ENCODE measurements around the gene U2AF1L4. TPM values are rescaled to one million over a fixed set of nuclear protein-coding genes. Genes with fewer than 3 reads are reported as not detected.

Gene U2AF1L4
- total RNA-seq, 4 donors from 2014 or later, result 7.9 to 31.1 (median 20.9) TPM

DNA sequence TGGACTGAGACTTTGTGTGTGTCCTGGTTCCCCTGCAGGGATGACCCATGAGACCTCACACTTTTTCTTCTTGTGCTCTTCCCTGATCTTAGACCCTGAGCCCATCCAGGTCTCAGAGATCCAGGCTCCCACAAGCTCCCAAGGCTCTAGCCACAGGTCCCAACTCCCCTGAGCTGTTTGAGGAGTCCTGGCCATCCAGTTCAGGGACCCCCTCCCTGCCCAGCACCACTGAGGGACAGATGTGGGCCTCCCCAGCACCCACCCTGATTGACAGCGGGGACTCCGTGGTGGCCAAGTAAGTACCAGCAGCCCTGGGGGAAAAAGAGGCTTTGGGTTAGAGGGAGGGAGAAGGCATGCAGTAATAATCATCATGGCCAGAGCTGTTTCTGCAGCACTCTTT lies 14.5 kb upstream of the U2AF1L4 start:
- WGBS, result 100% methylated on average over 2 of the region's 2 CpGs
- H3K9me3 ChIP-seq, result no peaks in the 10 kb centered on the region
- no peak for DNase-seq (ENCODE audit: extremely low spot score)

DNA sequence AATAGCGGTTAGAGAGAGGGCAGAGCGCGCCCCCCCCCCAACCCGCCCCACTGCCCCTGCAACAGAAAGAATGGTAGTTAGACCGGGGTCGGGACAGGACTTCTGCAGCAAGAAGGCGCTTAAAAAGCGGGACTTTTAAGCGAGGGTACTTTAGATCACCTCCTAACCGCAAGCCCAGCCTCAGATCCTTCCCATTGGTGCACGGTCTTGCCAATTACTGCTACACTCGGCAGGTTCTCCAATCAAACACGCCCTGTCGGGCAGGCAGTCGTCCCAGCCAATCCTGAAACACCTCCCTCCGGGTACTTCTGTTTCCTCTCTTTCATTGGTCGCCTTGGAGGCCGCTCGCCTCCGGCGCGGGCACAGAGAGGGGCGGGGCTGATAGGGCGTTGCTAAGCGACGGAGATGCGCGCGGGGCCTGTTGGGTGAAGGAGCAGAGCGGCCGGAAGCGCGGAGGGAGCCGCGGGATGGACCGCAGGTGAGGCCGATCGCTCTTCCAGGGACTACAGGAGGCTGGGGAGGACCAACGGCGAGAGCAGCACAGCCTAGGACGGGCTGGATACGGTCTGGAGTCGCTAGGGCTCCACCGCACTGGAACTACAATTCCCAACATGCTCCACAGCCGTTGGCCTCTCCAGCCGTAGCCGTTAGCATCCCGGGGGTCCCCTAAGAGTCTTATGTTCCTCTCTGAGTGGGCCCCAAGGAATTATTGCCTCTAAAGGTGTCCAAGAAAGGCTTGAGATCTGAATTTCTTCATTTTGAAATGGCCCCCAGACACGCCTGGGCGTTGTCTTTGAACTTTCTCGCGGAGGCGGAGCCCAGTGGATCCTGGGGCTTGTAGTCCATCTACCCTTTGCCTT lies 12.8 kb upstream of the U2AF1L4 start, which contains the start of gene PROSER3:
Gene PROSER3 (plus strand): TSS at position 428 of the 860 bp plus-strand sequence. CDS start 40 bp downstream, at position 468.
- Histone ChIP-seq H3K27me3 (no peaks in the 10 kb centered on the region), H3K9me3 (no peaks in the 10 kb centered on the region), H3K4me1 (peaks cover 31 to 59% (median 53%) of the 10 kb centered on the region in 4 donors), H3K36me3 (peaks cover 21 to 45% (median 27%) of the 10 kb centered on the region in 4 donors), H3K27ac (replicated peaks in 1 of 4) (peak within 1 kb of the TSS; percentile 93 to 99 (median 98)), H3K4me3 (peak within 1 kb of the TSS; percentile 80 to 95 (median 89))
- WGBS, result 1% methylated on average over 24 of the region's 53 CpGs
- TF ChIP-seq EP300 (IDR thresholded peaks at IDR 0.05), result no peak
- TF ChIP-seq POLR2A (IDR thresholded peaks at IDR 0.05; ENCODE audit: low read depth), result peak; percentile 85
- TF ChIP-seq, protein P1, sequence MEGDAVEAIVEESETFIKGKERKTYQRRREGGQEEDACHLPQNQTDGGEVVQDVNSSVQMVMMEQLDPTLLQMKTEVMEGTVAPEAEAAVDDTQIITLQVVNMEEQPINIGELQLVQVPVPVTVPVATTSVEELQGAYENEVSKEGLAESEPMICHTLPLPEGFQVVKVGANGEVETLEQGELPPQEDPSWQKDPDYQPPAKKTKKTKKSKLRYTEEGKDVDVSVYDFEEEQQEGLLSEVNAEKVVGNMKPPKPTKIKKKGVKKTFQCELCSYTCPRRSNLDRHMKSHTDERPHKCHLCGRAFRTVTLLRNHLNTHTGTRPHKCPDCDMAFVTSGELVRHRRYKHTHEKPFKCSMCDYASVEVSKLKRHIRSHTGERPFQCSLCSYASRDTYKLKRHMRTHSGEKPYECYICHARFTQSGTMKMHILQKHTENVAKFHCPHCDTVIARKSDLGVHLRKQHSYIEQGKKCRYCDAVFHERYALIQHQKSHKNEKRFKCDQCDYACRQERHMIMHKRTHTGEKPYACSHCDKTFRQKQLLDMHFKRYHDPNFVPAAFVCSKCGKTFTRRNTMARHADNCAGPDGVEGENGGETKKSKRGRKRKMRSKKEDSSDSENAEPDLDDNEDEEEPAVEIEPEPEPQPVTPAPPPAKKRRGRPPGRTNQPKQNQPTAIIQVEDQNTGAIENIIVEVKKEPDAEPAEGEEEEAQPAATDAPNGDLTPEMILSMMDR (IDR thresholded peaks at IDR 0.05), result no peak
- peak; percentile 82 to 95 for TF ChIP-seq POLR2AphosphoS5 (IDR thresholded peaks at IDR 0.05)
- peak; percentile 100 for DNase-seq (ENCODE audit: extremely low spot score)
- intact Hi-C loops (cut with DNase I), result no loop called here

More for the DNA sequence above, 14.5 kb upstream of the U2AF1L4 start:
- no peak overlapping the region for H3K27ac ChIP-seq (replicated peaks in 1 of 4)
- H3K27me3 ChIP-seq, result no peaks in the 10 kb centered on the region
- H3K4me3 ChIP-seq, result no peak overlapping the region
- intact Hi-C loops (cut with DNase I), result loop anchor here (5.0 kb wide), 1 partner anchor 168 kb away; no protein-coding TSS in a partner anchor
- TF ChIP-seq POLR2A (IDR thresholded peaks at IDR 0.05; ENCODE audit: low read depth), result no peak
- TF ChIP-seq, protein P1 (IDR thresholded peaks at IDR 0.05), result no peak
- no peak for TF ChIP-seq EP300 (IDR thresholded peaks at IDR 0.05)
- TF ChIP-seq POLR2AphosphoS5 (IDR thresholded peaks at IDR 0.05), result no peak
- peaks cover 30 to 49% (median 46%) of the 10 kb centered on the region in 4 donors for H3K4me1 ChIP-seq
- peaks cover 17 to 46% (median 23%) of the 10 kb centered on the region in 4 donors for H3K36me3 ChIP-seq

DNA sequence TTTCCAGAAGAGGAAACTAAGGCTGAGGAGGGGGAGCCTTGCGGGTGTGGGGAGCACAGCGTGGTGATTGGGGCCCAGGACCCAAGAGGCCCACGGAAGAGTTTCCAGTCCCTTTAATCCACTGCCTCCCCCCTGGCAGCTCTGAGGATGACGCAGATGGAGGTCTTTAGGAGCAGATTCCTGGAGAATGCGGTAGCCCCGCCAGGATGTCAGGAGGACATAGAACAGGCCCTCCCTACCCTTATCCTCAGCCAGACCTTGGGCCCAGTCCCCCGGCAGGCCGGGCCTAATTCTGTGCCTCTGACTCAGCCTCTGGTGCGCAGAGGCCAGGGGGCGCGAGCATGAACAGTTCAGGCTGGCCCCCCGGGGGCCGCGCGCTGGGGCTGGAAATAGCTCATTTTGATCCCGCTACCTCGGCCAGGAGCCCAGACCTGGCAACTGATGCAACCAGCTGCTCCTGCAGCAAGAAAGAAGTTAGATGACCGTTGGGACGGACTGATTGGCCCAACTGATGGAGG lies 12.1 kb upstream of the U2AF1L4 start:
- Histone ChIP-seq H3K4me1 (peaks cover 31 to 59% (median 54%) of the 10 kb centered on the region in 4 donors), H3K36me3 (peaks cover 26 to 45% (median 31%) of the 10 kb centered on the region in 4 donors), H3K9me3 (no peaks in the 10 kb centered on the region), H3K4me3 (peak overlapping the region; percentile 80 to 95 (median 89)), H3K27ac (replicated peaks in 1 of 4) (peak overlapping the region; percentile 93 to 99 (median 98)), H3K27me3 (no peaks in the 10 kb centered on the region)
- DNase-seq (ENCODE audit: extremely low spot score), result peak; percentile 94
- TF ChIP-seq POLR2AphosphoS5 (IDR thresholded peaks at IDR 0.05), result peak; percentile 84 to 90
- peak; percentile 69 for TF ChIP-seq EP300 (IDR thresholded peaks at IDR 0.05)
- TF ChIP-seq, protein P1 (IDR thresholded peaks at IDR 0.05), result no peak
- peak; percentile 2 for TF ChIP-seq POLR2A (IDR thresholded peaks at IDR 0.05; ENCODE audit: low read depth)
- intact Hi-C loops (cut with DNase I), result no loop called here
- 4% methylated on average over 15 of the region's 19 CpGs for WGBS

DNA sequence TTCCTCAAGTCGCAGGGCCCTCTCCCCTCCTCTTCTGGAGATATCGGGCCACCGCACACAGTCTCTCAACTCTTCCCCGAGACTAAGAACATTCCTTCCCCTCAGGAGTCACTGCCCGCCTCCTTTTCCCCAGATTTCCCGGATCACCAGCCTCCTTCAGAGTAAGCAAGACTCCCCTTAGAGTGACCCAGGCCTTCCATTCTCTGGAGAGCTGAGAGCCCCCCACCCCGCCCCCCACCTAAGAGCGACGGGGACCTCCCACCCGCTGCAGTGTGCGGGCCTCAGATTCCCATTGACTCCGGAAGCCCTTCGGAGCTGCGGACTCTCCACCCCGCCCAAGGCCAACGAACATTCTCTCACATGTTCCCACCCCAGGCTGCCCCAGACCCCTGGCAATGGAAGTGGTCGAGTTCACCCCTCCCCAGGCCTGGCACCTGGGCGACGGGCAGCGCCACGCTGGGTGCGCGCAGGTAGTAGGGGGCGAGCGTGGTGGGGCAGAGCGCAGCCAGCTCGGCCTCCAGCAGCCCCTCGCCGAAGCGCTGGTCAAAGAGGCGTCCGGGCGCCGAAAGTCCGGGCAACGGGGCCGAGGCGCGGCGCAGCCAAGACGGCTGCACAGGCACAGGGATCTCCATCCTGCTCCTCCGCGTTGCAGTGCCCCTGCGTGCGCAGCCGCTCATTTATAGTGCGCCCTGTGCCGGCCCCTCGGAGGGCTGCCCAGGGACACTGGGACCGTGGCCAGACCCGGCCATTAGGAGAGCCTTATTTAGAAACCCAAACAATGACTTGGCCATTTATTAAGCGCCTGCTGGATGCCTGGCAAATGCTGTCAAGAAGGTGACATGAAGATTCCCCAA lies 11.4 kb upstream of the U2AF1L4 start, which contains the start of gene HSPB6:
Gene HSPB6 (minus strand): TSS at position 653 of the 854 bp plus-strand sequence. CDS start 21 bp downstream, at position 632.
- WGBS, result 3% methylated on average over 38 of the region's 52 CpGs
- no peak for DNase-seq (ENCODE audit: extremely low spot score)
- TF ChIP-seq EP300 (IDR thresholded peaks at IDR 0.05) (no peak), POLR2AphosphoS5 (IDR thresholded peaks at IDR 0.05) (peak in 1 of 2 donors; percentile 90), POLR2A (IDR thresholded peaks at IDR 0.05; ENCODE audit: low read depth) (peak; percentile 66)
- TF ChIP-seq, protein P1 (IDR thresholded peaks at IDR 0.05), result no peak
- H3K36me3 ChIP-seq, result peaks cover 26 to 45% (median 31%) of the 10 kb centered on the region in 4 donors
- H3K9me3 ChIP-seq, result no peaks in the 10 kb centered on the region
- H3K4me1 ChIP-seq, result peaks cover 31 to 64% (median 56%) of the 10 kb centered on the region in 4 donors
- no peaks in the 10 kb centered on the region for H3K27me3 ChIP-seq
- H3K27ac ChIP-seq (replicated peaks in 1 of 4), result peak within 1 kb of the TSS; percentile 93 to 99 (median 98)
- intact Hi-C loops (cut with DNase I), result no loop called here
- H3K4me3 ChIP-seq, result peak within 1 kb of the TSS; percentile 80 to 95 (median 89)
